ENCODE data around the gene TBC1D10A. TPM values are rescaled to one million over a fixed set of nuclear protein-coding genes. Genes with fewer than 3 reads are reported as not detected.

Gene TBC1D10A
- total RNA-seq, 1 experiment from 2014 or later = 8.4 TPM

DNA sequence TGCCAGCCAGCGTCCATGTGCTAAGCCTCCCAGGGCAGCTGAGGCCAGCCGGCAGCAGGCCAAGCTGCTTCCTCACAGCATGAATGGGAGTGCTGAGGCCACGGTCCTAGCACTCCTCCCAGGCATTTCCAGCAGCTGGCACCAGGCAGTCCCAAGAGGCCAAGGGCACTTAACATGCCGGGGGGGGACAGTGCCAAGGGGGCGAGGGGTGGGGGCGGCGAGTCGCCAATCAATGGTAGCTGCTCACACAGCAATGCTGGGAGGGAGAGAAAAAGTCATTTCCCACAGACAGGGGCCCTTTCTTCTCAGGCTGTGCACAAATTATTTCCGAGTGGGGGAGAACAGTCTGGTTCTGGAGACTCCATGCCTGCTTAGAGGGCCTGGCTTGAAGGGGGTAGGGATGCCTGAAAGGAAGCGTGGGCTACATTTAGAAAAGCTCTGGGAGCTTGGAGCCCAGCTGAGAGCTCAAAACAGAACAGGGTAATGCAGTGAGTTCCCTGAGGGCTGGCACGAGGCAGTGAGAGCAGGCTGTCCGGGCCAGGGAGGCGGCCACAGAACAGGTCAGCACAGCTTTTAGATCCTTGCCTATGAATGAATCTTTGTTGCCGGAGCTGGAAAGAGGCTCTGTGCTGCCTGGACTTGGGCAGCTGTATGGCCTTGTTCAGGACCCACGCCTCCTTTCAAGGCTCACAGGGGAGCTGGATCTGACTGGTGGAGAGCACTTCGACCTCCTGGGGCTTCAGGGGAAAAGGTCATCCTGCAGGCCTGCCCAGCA lies 14.4 kb upstream of the TBC1D10A start:
- no peak overlapping the region for H2BK120ac ChIP-seq (ENCODE audit: low read depth, low read length, poor library complexity, severe bottlenecking)
- no peak overlapping the region for H3K56ac ChIP-seq (ENCODE audit: insufficient read length, low read depth, low read length)
- no peak overlapping the region for H3K4me2 ChIP-seq (ENCODE audit: insufficient read depth, insufficient read length, low read length)
- H2AFZ ChIP-seq (ENCODE audit: low read length) = no peak overlapping the region
- H3K18ac ChIP-seq (ENCODE audit: insufficient read length, low read depth, low read length) = no peak overlapping the region
- TF ChIP-seq CTCF (conservative IDR thresholded peaks at IDR 0.05) = no peak
- no peak overlapping the region for H4K8ac ChIP-seq (replicated peaks; ENCODE audit: insufficient read length, low read depth, low read length)
- H3K4me1 ChIP-seq (ENCODE audit: insufficient read depth, low read length) = no peaks in the 10 kb centered on the region
- Mint-ChIP-seq H3K27me3 (ENCODE audit: low read depth) (no peaks in the 10 kb centered on the region), H3K36me3 (ENCODE audit: insufficient read depth in 1 of 3, low read depth in 3 of 3) (peaks cover 78 to 100% (median 98%) of the 10 kb centered on the region in 3 experiments), H3K4me3 (no peak overlapping the region), H3K27ac (no peak overlapping the region), H3K4me1 (no peaks in the 10 kb centered on the region), H3K9me3 (no peaks in the 10 kb centered on the region)
- WGBS (ENCODE audit: extremely low coverage, insufficient read length, low lambda C conversion rate) = no CpG with 5 or more reads among the region's 16 CpGs
- no peak overlapping the region for H4K5ac ChIP-seq (ENCODE audit: insufficient read length, low read depth, low read length)
- no peaks in the 10 kb centered on the region for H3K23me2 ChIP-seq (ENCODE audit: insufficient read length, low read depth, low read length, poor library complexity, severe bottlenecking)
- no peak overlapping the region for H3K9ac ChIP-seq (ENCODE audit: extremely low read depth, insufficient read length, low read length)
- no peak overlapping the region for H2BK20ac ChIP-seq (ENCODE audit: low read depth, low read length, poor library complexity, severe bottlenecking)
- H3K4ac ChIP-seq (ENCODE audit: low read depth, low read length) = no peak overlapping the region
- H4K91ac ChIP-seq (ENCODE audit: insufficient read length, low read depth, low read length) = no peak overlapping the region
- no peak overlapping the region for H3T11ph ChIP-seq (ENCODE audit: low read length)
- no peaks in the 10 kb centered on the region for H3K79me2 ChIP-seq (ENCODE audit: insufficient read depth, low read length)
- no peaks in the 10 kb centered on the region for H3K79me1 ChIP-seq (ENCODE audit: insufficient read depth, low read depth, low read length, poor library complexity, severe bottlenecking)
- no peak overlapping the region for H3K14ac ChIP-seq (ENCODE audit: insufficient read depth, low read length)
- H2BK5ac ChIP-seq (ENCODE audit: insufficient read length, low read length) = no peak overlapping the region
- H3K27ac ChIP-seq (ENCODE audit: insufficient read length, low read depth, low read length) = no peak overlapping the region
- DNase-seq = no peak
- H2BK15ac ChIP-seq (ENCODE audit: low read depth, low read length) = no peak overlapping the region
- no peak overlapping the region for H3K23ac ChIP-seq (ENCODE audit: insufficient read length, low read depth, low read length)
- no peaks in the 10 kb centered on the region for H3K9me3 ChIP-seq (ENCODE audit: control insufficient read depth, low read depth, low read length)
- H2BK12ac ChIP-seq (ENCODE audit: insufficient read length, low read depth, low read length) = no peak overlapping the region
- peaks cover 3% of the 10 kb centered on the region for H4K20me1 ChIP-seq (ENCODE audit: control insufficient read depth, insufficient read depth, insufficient read length)
- no peaks in the 10 kb centered on the region for H3K27me3 ChIP-seq (ENCODE audit: insufficient read depth, low read length)
- no peak overlapping the region for H2AK5ac ChIP-seq (ENCODE audit: insufficient read length, low read length)

All from H9 (cell line).